Testis (tissue), 3 donors: Measurements from ENCODE around the gene LRRC38. TPM values are rescaled to one million over a fixed set of nuclear protein-coding genes. Genes with fewer than 3 reads are reported as not detected.

Experiments
- DNase-seq: peaks from one replicate; pipeline ENCODE4 v3.0.0-alpha.2; 2019
- H3K27ac ChIP-seq, 2 donors: fragments of 200-600 bp; sonication (generic); one replicate each; pipeline ENCODE4 v1.5.1; 2019
- H3K27me3 ChIP-seq: fragments of 200-600 bp; sonication (generic); one replicate; pipeline ENCODE4 v1.5.1; 2019
- H3K36me3 ChIP-seq: fragments of 200-600 bp; sonication (generic); one replicate; pipeline ENCODE4 v1.5.1; 2017; ENCODE audit warnings: low read depth; ENCODE audit errors: missing control alignments
- H3K4me1 ChIP-seq: fragments of 200-600 bp; sonication (generic); one replicate; pipeline ENCODE4 v1.5.1; 2019
- H3K4me3 ChIP-seq, 2 donors: fragments of 200-600 bp; sonication (generic); one replicate each; pipeline ENCODE4 v1.5.1; 2017 to 2019
- H3K9me3 ChIP-seq: fragments of 200-600 bp; sonication (generic); one replicate; pipeline ENCODE4 v1.5.1; 2017
- CTCF ChIP-seq, 3 experiments: fragments of 450-650 bp in 2 of 3; fragments of 200-600 bp in 1 of 3; sonication (generic) in 1 of 3; IDR thresholded peaks; one replicate each; pipeline ENCODE4 v1.5.1; 2016 to 2019; ENCODE audit warnings: antibody characterized with exemption in 3 of 3, mild to moderate bottlenecking in 2 of 3, moderate library complexity in 1 of 3
- POLR2A ChIP-seq: fragments of 450-650 bp; IDR thresholded peaks from one replicate; pipeline ENCODE4 v1.6.1; 2017; ENCODE audit warnings: antibody characterized with exemption, mild to moderate bottlenecking, moderate library complexity
- WGBS, 2 donors: methylation state at CpG; one replicate each; pipeline ENCODE4 v1.1.5; 2018; 5-methylcytosine and 5-hydroxymethylcytosine counted together
- intact Hi-C: fragments of 100-400 bp; cut with DNase I; formaldehyde crosslinking; loops from one replicate; pipeline ENCODE4 v1.15.1; 2023; ENCODE audit warnings: low total_unique reads
- polyA plus RNA-seq: library from polyadenylated mRNA; stranded (reverse); fragments of 350-450 nt; fragmentation: Illumina TruSeq; extraction: RNeasy Lipid Tissue Mini Kit (QIAGEN cat#74804); gene quantifications from one replicate; pipeline ENCODE4 v1.2.3, GENCODE V29; 2014; ENCODE audit warnings: low read depth, low replicate concordance; ENCODE audit not compliant: insufficient read depth
- total RNA-seq, 2 donors: library from RNA; depleted of rRNA; stranded (reverse); fragments of >200 nt; gene quantifications; one replicate each; pipeline ENCODE4 v1.2.3, GENCODE V29; 2016

The LRRC38 gene
- total and polyA plus RNA-seq, 3 donors from 2014 or later, result 0.79 to 1.6 (median 0.91) TPM

GRCh38 chr1:13494712-13495111 lies 19.1 kb downstream of the LRRC38 start:
- intact Hi-C loops, result no loop called here
- no peak for DNase-seq
- Histone ChIP-seq H3K4me1 (no peaks in the 10 kb centered on the region), H3K9me3 (no peaks in the 10 kb centered on the region), H3K27ac (no peak overlapping the region), H3K27me3 (no peaks in the 10 kb centered on the region), H3K36me3 (no peaks in the 10 kb centered on the region), H3K4me3 (no peak overlapping the region)
- 74 to 83% methylated on average over 5 to 6 of the region's 6 CpGs for WGBS, 2 donors
- TF ChIP-seq CTCF (IDR thresholded peaks at IDR 0.05) (no peak), POLR2A (no peak)

GRCh38 chr1:13494025-13494424 lies 19.8 kb downstream of the LRRC38 start:
- TF ChIP-seq POLR2A (no peak), CTCF (IDR thresholded peaks at IDR 0.05) (no peak)
- no peak for DNase-seq
- intact Hi-C loops, result no loop called here
- 74 to 77% methylated on average over 5 of the region's 5 CpGs for WGBS, 2 donors
- no peaks in the 10 kb centered on the region for H3K27me3 ChIP-seq
- H3K4me1 ChIP-seq, result no peaks in the 10 kb centered on the region
- H3K9me3 ChIP-seq, result no peaks in the 10 kb centered on the region
- no peak overlapping the region for H3K4me3 ChIP-seq
- no peaks in the 10 kb centered on the region for H3K36me3 ChIP-seq
- H3K27ac ChIP-seq, result no peak overlapping the region

- 63 to 66% methylated on average over 12 of the region's 12 CpGs for WGBS, 2 donors
- Histone ChIP-seq H3K9me3 (no peaks in the 10 kb centered on the region), H3K4me1 (no peaks in the 10 kb centered on the region), H3K36me3 (no peaks in the 10 kb centered on the region), H3K27ac (no peak overlapping the region), H3K27me3 (no peaks in the 10 kb centered on the region), H3K4me3 (no peak overlapping the region)
- no peak for DNase-seq
- no peak for TF ChIP-seq CTCF (IDR thresholded peaks at IDR 0.05)
- TF ChIP-seq POLR2A, result no peak
- intact Hi-C loops, result no loop called here
Measured at GRCh38 chr1:13492711-13493110, 21.1 kb downstream of the LRRC38 start.

- DNase-seq, result no peak
- no peaks in the 10 kb centered on the region for H3K27me3 ChIP-seq
- H3K9me3 ChIP-seq, result no peaks in the 10 kb centered on the region
- TF ChIP-seq CTCF (IDR thresholded peaks at IDR 0.05) (no peak), POLR2A (no peak)
- no peak overlapping the region for H3K4me3 ChIP-seq
- H3K4me1 ChIP-seq, result no peaks in the 10 kb centered on the region
- intact Hi-C loops, result no loop called here
- no peak overlapping the region for H3K27ac ChIP-seq
- no peaks in the 10 kb centered on the region for H3K36me3 ChIP-seq
- WGBS, 2 donors, result 78 to 84% methylated on average over 3 of the region's 3 CpGs
Measured at GRCh38 chr1:13487957-13488356, 25.8 kb downstream of the LRRC38 start.

- TF ChIP-seq POLR2A, result no peak
- TF ChIP-seq CTCF (IDR thresholded peaks at IDR 0.05), result no peak
- WGBS, 2 donors, result 80 to 89% methylated on average over 16 to 17 of the region's 17 CpGs
Measured at GRCh38 chr1:13487143-13487868, 26.5 kb downstream of the LRRC38 start.

More at GRCh38 chr1:13487143-13487868, 26.5 kb downstream of the LRRC38 start:
- H3K4me1 ChIP-seq, result no peaks in the 10 kb centered on the region
- no peaks in the 10 kb centered on the region for H3K27me3 ChIP-seq
- H3K9me3 ChIP-seq, result no peaks in the 10 kb centered on the region
- H3K27ac ChIP-seq, result no peak overlapping the region
- no peak for DNase-seq
- no peaks in the 10 kb centered on the region for H3K36me3 ChIP-seq
- intact Hi-C loops, result no loop called here
- H3K4me3 ChIP-seq, result no peak overlapping the region
